Heart left ventricle (tissue), 13 donors: ENCODE measurements around the gene CEP170.

Source experiments
- POLR2A ChIP-seq, 2 donors: fragments of 450-650 bp; IDR thresholded peaks; one replicate each; pipeline ENCODE4 v1.6.1; 2017; ENCODE audit warnings: antibody characterized with exemption in 2 of 2, mild to moderate bottlenecking in 2 of 2, moderate library complexity in 2 of 2
- TF ChIP-seq, protein P1 (sequence below), 12 donors: fragments of 200-600 bp; sonication (generic) in 4 of 12; IDR thresholded peaks; one replicate each; pipeline versions ENCODE4 v1.5.0 to v1.8.0; 2018 to 2022; ENCODE audit warnings: antibody characterized with exemption in 12 of 12, mild to moderate bottlenecking in 5 of 12
- donor health status: ischemic (EF 13 %, LVEDD 7.1; RV severe dilation, severe dysfunction).
- donor health status: DM: no; HTN: yes; CAD: no.
- donor health status: DM: no; HTN: no; CAD: no.
- donor health status: ischemic (EF 25% LVEDD 6.9; RV normal size, moderate dysfunction).
- donor health status: ischemic (EF 25% LVEDD 5.7; RV mildly dilated, moderate dysfunction).
- donor health status: ischemic (EF 35%, LVEDD 5.7; RV mildly dilated, moderate dysfunction).
- donor health status: nonischemic (EF 11% LVEDD 7.7; RV severe dilation, severe dysfunction).
- donor health status: DM: yes; HTN: yes; CAD: no.
- donor health status: PGD.
- donor health status: ischemic (EF 29% LVEDD 5.4; RV normal size, mild dysfunction).
- donor health status: nonischemic (EF 23%, LVEDD 6.1; RV moderate dilation, normal function).

DNA sequence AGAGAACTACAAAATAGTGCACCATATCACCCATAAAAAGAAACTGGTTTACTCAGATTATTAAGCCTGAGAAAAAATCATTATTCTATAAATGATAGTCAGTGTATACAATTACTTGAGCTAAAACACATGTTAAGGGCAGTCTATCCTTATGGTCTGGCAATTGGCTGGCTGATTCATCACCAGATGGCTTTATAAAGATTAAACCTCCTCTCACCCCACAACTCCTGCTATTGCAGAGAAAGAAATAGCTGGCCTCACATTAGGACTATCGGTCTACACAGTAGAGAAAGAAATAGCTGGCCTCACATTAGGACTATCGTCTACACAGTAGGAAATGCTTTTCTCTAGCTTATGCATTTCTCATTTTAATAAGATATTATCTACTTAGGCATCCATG, 21.2 kb downstream of the CEP170 start:
- TF ChIP-seq, protein P1, sequence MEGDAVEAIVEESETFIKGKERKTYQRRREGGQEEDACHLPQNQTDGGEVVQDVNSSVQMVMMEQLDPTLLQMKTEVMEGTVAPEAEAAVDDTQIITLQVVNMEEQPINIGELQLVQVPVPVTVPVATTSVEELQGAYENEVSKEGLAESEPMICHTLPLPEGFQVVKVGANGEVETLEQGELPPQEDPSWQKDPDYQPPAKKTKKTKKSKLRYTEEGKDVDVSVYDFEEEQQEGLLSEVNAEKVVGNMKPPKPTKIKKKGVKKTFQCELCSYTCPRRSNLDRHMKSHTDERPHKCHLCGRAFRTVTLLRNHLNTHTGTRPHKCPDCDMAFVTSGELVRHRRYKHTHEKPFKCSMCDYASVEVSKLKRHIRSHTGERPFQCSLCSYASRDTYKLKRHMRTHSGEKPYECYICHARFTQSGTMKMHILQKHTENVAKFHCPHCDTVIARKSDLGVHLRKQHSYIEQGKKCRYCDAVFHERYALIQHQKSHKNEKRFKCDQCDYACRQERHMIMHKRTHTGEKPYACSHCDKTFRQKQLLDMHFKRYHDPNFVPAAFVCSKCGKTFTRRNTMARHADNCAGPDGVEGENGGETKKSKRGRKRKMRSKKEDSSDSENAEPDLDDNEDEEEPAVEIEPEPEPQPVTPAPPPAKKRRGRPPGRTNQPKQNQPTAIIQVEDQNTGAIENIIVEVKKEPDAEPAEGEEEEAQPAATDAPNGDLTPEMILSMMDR (IDR thresholded peaks at IDR 0.05) = no peak
- TF ChIP-seq POLR2A (IDR thresholded peaks at IDR 0.05) = no peak
